Measurements from ENCODE around the gene HNRNPA2B1. TPM values are rescaled to one million over a fixed set of nuclear protein-coding genes. Genes with fewer than 3 reads are reported as not detected.

The HNRNPA2B1 gene
- total RNA-seq, 1 donor = 82.9 TPM

DNA sequence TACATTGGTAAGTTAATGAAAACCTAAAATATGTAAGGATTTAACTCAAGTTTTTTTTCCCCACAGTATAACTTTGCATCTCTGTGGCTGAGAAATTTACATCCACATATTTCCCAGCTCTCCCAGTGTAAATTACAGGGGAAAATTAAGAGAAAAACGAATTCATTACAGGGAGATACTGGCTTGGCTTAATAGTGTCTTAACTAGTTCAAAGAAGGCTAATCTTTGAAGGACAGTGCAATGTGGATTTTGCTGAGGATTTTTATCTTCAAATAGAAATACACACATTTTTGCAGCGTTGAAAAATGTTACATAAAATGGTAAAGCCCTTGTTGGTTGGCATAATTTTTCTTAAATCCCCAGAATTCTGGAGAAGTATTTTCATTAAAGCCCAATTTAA lies 2.5 kb upstream of the HNRNPA2B1 start:
- H3K4me3 ChIP-seq (ENCODE audit: insufficient read depth, low read length) = peak overlapping the region; percentile 98
- H3K4me1 ChIP-seq (ENCODE audit: insufficient read depth, low read length) = peaks cover 25% of the 10 kb centered on the region
- no peaks in the 10 kb centered on the region for H3K27me3 ChIP-seq (ENCODE audit: insufficient read depth, low read length)
- H3K27ac ChIP-seq (ENCODE audit: low read depth, low read length) = peak overlapping the region; percentile 60
- no peak for DNase-seq (ENCODE audit: insufficient read length, low spot score, missing footprints)
- no peaks in the 10 kb centered on the region for H3K9me3 ChIP-seq (ENCODE audit: low read depth, low read length)
- peaks cover 90% of the 10 kb centered on the region for H3K79me2 ChIP-seq (ENCODE audit: insufficient read depth, low read length)
- peak overlapping the region; percentile 83 for H3K4me2 ChIP-seq (ENCODE audit: insufficient read depth, low read length)
- H2AFZ ChIP-seq (ENCODE audit: low read length) = no peak overlapping the region
- peaks cover 24% of the 10 kb centered on the region for H3K36me3 ChIP-seq (ENCODE audit: insufficient read depth, low read length)
- no peak for TF ChIP-seq CTCF (IDR thresholded peaks at IDR 0.05; ENCODE audit: extremely low read depth, low read depth, low read length)
- peaks cover 69% of the 10 kb centered on the region for H4K20me1 ChIP-seq (ENCODE audit: insufficient read depth, low read length)

DNA sequence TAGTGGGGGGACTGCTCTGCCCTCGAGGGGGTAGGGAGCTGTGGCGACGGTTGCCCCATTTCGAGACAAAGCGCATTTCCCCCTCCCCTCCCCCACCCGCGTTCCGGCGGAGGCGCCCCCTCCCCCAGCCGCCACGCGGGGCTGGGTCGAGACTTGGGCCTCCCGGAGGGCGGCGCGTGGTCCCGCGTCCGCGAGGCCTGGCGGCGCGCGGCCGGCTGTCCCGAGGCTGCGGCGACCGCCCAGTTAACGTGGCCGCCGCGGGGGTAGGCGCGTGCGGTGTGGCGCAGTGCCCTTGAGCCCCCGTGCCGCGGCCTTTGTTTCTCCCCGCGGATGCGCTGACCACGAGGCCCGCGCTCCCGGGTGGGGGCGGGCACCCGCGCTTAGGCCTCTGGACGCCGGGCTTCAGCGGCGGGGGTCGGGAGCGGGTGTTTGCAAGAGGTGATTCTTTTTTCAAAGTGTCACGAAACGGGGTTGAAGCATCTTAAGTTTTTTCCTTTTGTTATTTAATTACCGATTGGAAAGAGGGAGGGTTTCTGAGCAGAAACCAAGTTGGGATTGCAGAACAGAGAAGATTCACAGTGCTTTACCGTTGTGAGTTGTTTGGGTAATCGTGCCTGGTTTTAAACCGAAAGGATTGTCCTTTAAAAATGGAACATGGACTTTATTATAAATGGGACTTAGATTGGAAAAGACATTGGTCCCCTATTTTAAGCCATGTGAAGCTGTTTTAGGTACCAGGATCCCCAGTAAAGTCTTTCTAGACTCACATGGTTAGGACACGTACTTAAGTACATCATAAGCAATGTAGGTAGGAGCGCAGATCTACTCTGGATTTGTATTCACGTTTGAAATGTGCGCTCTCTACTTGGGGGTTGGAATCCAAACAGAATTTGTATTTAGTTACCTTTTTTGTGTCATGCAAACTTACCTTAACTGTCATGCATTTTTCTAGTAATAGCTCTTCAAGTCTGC lies 1.8 kb upstream of the HNRNPA2B1 start:
- H2AFZ ChIP-seq (ENCODE audit: low read length) = no peak overlapping the region
- H3K27ac ChIP-seq (ENCODE audit: low read depth, low read length) = peak overlapping the region; percentile 78
- H3K4me2 ChIP-seq (ENCODE audit: insufficient read depth, low read length) = peak overlapping the region; percentile 83
- peak; percentile 83 for DNase-seq (ENCODE audit: insufficient read length, low spot score, missing footprints)
- no peak for TF ChIP-seq CTCF (IDR thresholded peaks at IDR 0.05; ENCODE audit: extremely low read depth, low read depth, low read length)
- H3K79me2 ChIP-seq (ENCODE audit: insufficient read depth, low read length) = peaks cover 89% of the 10 kb centered on the region
- no peaks in the 10 kb centered on the region for H3K9me3 ChIP-seq (ENCODE audit: low read depth, low read length)
- no peaks in the 10 kb centered on the region for H3K27me3 ChIP-seq (ENCODE audit: insufficient read depth, low read length)
- H3K36me3 ChIP-seq (ENCODE audit: insufficient read depth, low read length) = peaks cover 22% of the 10 kb centered on the region
- H4K20me1 ChIP-seq (ENCODE audit: insufficient read depth, low read length) = peaks cover 72% of the 10 kb centered on the region
- H3K4me1 ChIP-seq (ENCODE audit: insufficient read depth, low read length) = peaks cover 30% of the 10 kb centered on the region
- peak overlapping the region; percentile 98 for H3K4me3 ChIP-seq (ENCODE audit: insufficient read depth, low read length)

GRCh38 chr7:26201247-26202018 lies 887 bp upstream of the HNRNPA2B1 start, which contains the start of gene CBX3:
TSS of gene CBX3 (plus strand) at chr7:26201745. CDS start at chr7:26202999, 1,254 bp downstream.
- Histone ChIP-seq H2AFZ (ENCODE audit: low read length) (peak within 1 kb of the TSS; percentile 71), H4K20me1 (ENCODE audit: insufficient read depth, low read length) (peaks cover 72% of the 10 kb centered on the region)
- peak; percentile 97 for DNase-seq (ENCODE audit: insufficient read length, low spot score, missing footprints)

More at GRCh38 chr7:26201247-26202018, 887 bp upstream of the HNRNPA2B1 start, which contains the start of gene CBX3:
- H3K79me2 ChIP-seq (ENCODE audit: insufficient read depth, low read length) = peaks cover 89% of the 10 kb centered on the region
- peak within 1 kb of the TSS; percentile 98 for H3K27ac ChIP-seq (ENCODE audit: low read depth, low read length)
- H3K27me3 ChIP-seq (ENCODE audit: insufficient read depth, low read length) = no peaks in the 10 kb centered on the region
- no peak for TF ChIP-seq CTCF (IDR thresholded peaks at IDR 0.05; ENCODE audit: extremely low read depth, low read depth, low read length)
- peaks cover 39% of the 10 kb centered on the region for H3K4me1 ChIP-seq (ENCODE audit: insufficient read depth, low read length)
- no peaks in the 10 kb centered on the region for H3K9me3 ChIP-seq (ENCODE audit: low read depth, low read length)
- H3K36me3 ChIP-seq (ENCODE audit: insufficient read depth, low read length) = peaks cover 22% of the 10 kb centered on the region
- H3K4me3 ChIP-seq (ENCODE audit: insufficient read depth, low read length) = peak within 1 kb of the TSS; percentile 98
- peak within 1 kb of the TSS; percentile 83 for H3K4me2 ChIP-seq (ENCODE audit: insufficient read depth, low read length)
